OCI-LY1 (cell line): Measurements from ENCODE around the gene PTHLH.

Experiments
- H2AFZ ChIP-seq: fragments of 200-600 bp; sonication (generic), shearing (Covaris generic); 2 replicates; pipeline ENCODE4 v1.6.0; 2014; ENCODE audit warnings: antibody characterized with exemption, mild to moderate bottlenecking, low read length
- H3F3A ChIP-seq: fragments of 200-600 bp; sonication (generic), shearing (Covaris generic); 2 replicates; pipeline ENCODE4 v1.6.0; 2014; ENCODE audit warnings: mild to moderate bottlenecking, antibody characterized with exemption, low read length, moderate library complexity; ENCODE audit not compliant: insufficient read depth
- H3K27ac ChIP-seq: fragments of 200-600 bp; sonication (generic); 2 replicates; pipeline ENCODE4 v1.5.1; 2014; ENCODE audit warnings: low read length, mixed run types, mild to moderate bottlenecking, low read depth; ENCODE audit not compliant: poor library complexity, severe bottlenecking
- H3K27me3 ChIP-seq: fragments of 200-600 bp; sonication (generic); 2 replicates; pipeline ENCODE4 v1.6.0; 2014; ENCODE audit warnings: antibody characterized with exemption, mild to moderate bottlenecking, low read length, moderate library complexity; ENCODE audit not compliant: insufficient read depth
- H3K36me3 ChIP-seq: fragments of 200-600 bp; sonication (generic); 2 replicates; pipeline ENCODE4 v1.6.1; 2014; ENCODE audit warnings: mild to moderate bottlenecking, antibody characterized with exemption, low read length, moderate library complexity, mixed read lengths; ENCODE audit not compliant: insufficient read depth
- H3K4me1 ChIP-seq: fragments of 200-600 bp; sonication (generic); 2 replicates; pipeline ENCODE4 v1.5.1; 2014; ENCODE audit warnings: mild to moderate bottlenecking, low read length, moderate library complexity; ENCODE audit not compliant: insufficient read depth, severe bottlenecking
- H3K4me2 ChIP-seq: fragments of 200-600 bp; sonication (generic), shearing (Covaris generic); 2 replicates; pipeline ENCODE4 v1.6.1; 2014; ENCODE audit warnings: low read length
- H3K4me3 ChIP-seq: fragments of 200-600 bp; sonication (generic); 2 replicates; pipeline ENCODE4 v1.5.1; 2014; ENCODE audit warnings: low read length, low read depth, mild to moderate bottlenecking, mixed read lengths; ENCODE audit not compliant: poor library complexity, severe bottlenecking
- H3K79me2 ChIP-seq: fragments of 200-600 bp; shearing (Covaris generic); 2 replicates; pipeline ENCODE4 v1.6.1; 2016; ENCODE audit warnings: mixed run types, low read length, mixed read lengths; ENCODE audit not compliant: insufficient read depth
- H3K9ac ChIP-seq: fragments of 200-600 bp; sonication (generic), shearing (Covaris generic); 2 replicates; pipeline ENCODE4 v1.6.1; 2014; ENCODE audit warnings: mild to moderate bottlenecking, low read length, mixed read lengths
- H3K9me2 ChIP-seq: fragments of 200-600 bp; sonication (generic), shearing (Covaris generic); 2 replicates; pipeline ENCODE4 v1.6.1; 2014; ENCODE audit warnings: low read depth, mild to moderate bottlenecking, low read length, mixed read lengths
- H3K9me3 ChIP-seq: fragments of 200-600 bp; shearing (Covaris generic); 2 replicates; pipeline ENCODE4 v1.6.1; 2014; ENCODE audit warnings: low read length, mixed read lengths
- H4K20me1 ChIP-seq: fragments of 200-600 bp; sonication (generic), shearing (Covaris generic); 2 replicates; pipeline ENCODE4 v1.6.0; 2016; ENCODE audit warnings: mild to moderate bottlenecking, low read length; ENCODE audit not compliant: insufficient read depth
- EZH2 ChIP-seq: fragments of 200-600 bp; sonication (generic), shearing (Covaris generic); IDR thresholded peaks from 2 replicates; pipeline ENCODE4 v1.8.0; 2017; ENCODE audit warnings: borderline replicate concordance, mixed run types, mild to moderate bottlenecking, antibody characterized with exemption, low read length, moderate library complexity, mixed read lengths
- TF ChIP-seq, protein P1 (sequence below): fragments of 200-600 bp; sonication (generic), shearing (Covaris generic); IDR thresholded peaks from 2 replicates; pipeline ENCODE4 v1.5.1; 2017; ENCODE audit warnings: mild to moderate bottlenecking, antibody characterized with exemption, low read length, moderate library complexity, mixed read lengths

Gene PTHLH

DNA sequence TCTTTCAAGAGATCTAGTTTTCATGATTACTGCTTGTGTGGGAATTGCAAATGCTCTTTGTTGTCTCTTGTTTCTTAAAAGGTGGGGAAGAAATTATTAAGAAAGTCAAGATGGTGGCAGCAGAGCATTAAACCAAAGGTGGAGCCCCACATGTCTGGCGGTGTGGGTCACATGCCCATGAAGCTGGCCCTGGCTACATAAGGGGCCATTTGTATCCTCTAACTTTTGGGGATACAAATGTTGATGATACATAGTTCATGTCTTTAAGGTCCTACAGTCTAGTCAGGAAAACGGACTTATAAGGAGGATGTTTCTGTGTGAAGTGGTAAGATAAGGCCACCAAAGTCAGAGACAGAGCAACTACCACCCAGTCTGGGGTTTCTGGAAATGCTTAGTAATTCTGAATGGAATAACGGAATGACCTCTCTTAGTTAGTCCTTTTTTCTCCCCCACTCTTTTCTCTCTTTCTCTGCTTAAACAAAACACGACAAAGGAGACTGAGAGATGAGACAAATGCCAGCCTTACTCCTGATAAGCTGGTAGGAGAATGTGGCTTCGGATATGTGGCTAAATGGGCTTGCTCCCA, 39.9 kb upstream of the PTHLH start:
- TF ChIP-seq, protein P1, sequence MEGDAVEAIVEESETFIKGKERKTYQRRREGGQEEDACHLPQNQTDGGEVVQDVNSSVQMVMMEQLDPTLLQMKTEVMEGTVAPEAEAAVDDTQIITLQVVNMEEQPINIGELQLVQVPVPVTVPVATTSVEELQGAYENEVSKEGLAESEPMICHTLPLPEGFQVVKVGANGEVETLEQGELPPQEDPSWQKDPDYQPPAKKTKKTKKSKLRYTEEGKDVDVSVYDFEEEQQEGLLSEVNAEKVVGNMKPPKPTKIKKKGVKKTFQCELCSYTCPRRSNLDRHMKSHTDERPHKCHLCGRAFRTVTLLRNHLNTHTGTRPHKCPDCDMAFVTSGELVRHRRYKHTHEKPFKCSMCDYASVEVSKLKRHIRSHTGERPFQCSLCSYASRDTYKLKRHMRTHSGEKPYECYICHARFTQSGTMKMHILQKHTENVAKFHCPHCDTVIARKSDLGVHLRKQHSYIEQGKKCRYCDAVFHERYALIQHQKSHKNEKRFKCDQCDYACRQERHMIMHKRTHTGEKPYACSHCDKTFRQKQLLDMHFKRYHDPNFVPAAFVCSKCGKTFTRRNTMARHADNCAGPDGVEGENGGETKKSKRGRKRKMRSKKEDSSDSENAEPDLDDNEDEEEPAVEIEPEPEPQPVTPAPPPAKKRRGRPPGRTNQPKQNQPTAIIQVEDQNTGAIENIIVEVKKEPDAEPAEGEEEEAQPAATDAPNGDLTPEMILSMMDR = no peak
- TF ChIP-seq EZH2 = no peak
- Histone ChIP-seq H3K9me3 (no peaks in the 10 kb centered on the region; the same call in 1 of the 2 replicates), H3K27me3 (no peaks in the 10 kb centered on the region), H2AFZ (no peak overlapping the region), H3K9ac (no peak overlapping the region), H3K4me3 (no peak overlapping the region), H3K4me2 (no peak overlapping the region), H3F3A (no peaks in the 10 kb centered on the region), H4K20me1 (no peaks in the 10 kb centered on the region), H3K27ac (no peak overlapping the region), H3K79me2 (no peaks in the 10 kb centered on the region), H3K9me2 (no peaks in the 10 kb centered on the region), H3K36me3 (no peaks in the 10 kb centered on the region), H3K4me1 (no peaks in the 10 kb centered on the region)

DNA sequence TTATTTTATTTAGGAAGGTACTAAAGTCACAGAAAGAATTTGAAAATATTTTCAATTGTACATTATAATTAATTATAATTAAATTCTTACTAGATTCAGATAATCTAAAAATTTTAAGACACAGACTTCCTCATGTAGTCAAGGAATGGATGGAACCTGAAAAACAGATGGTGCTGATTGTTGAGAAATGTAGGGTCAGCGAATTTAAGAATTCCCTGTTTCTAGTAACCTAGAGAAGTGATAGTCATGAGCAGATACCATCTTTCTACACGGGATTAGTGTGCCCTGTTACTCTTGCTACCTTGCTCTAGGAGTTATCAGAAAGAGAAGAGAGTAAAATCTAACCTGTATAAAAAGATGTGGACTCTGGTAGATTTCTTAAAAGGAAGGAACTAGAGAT, 37.5 kb upstream of the PTHLH start:
- H3K4me1 ChIP-seq = no peaks in the 10 kb centered on the region
- no peak overlapping the region for H3K9ac ChIP-seq
- no peaks in the 10 kb centered on the region for H3K79me2 ChIP-seq
- no peak overlapping the region for H3K4me3 ChIP-seq
- no peak overlapping the region for H2AFZ ChIP-seq
- no peaks in the 10 kb centered on the region for H3F3A ChIP-seq
- no peak overlapping the region for H3K4me2 ChIP-seq
- no peaks in the 10 kb centered on the region for H3K9me2 ChIP-seq
- no peak overlapping the region for H3K27ac ChIP-seq
- TF ChIP-seq, protein P1 = no peak
- no peak for TF ChIP-seq EZH2
- H3K27me3 ChIP-seq = no peaks in the 10 kb centered on the region
- H3K9me3 ChIP-seq = no peaks in the 10 kb centered on the region; the same call in 1 of the 2 replicates
- H3K36me3 ChIP-seq = no peaks in the 10 kb centered on the region
- H4K20me1 ChIP-seq = no peaks in the 10 kb centered on the region

DNA sequence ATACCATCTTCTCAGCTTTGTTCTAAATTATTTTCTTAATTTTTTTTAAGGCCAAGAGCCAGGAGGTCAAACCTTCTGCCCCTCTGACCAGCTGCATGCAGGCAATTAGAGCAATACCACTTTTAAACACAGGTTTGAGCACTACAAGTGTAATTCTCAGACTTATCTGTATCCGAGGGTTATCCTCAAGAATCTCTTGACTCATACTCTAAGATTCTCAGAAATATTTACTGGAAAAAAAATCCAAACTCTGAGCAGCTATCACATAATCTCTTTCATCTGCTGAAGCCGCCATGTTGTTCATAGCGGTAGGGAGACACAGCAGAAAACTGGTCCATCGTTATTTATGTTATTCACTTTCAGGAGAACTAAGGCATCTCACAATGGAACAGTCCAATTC, 27.4 kb upstream of the PTHLH start:
- H3K27me3 ChIP-seq = no peaks in the 10 kb centered on the region
- no peaks in the 10 kb centered on the region for H3F3A ChIP-seq
- H3K9me3 ChIP-seq = no peaks in the 10 kb centered on the region
- no peaks in the 10 kb centered on the region for H3K9me2 ChIP-seq
- H2AFZ ChIP-seq = no peak overlapping the region
- no peaks in the 10 kb centered on the region for H3K36me3 ChIP-seq
- no peak overlapping the region for H3K9ac ChIP-seq
- TF ChIP-seq EZH2 = no peak
- H3K4me2 ChIP-seq = no peak overlapping the region
- H3K27ac ChIP-seq = no peak overlapping the region
- H3K4me3 ChIP-seq = no peak overlapping the region
- H4K20me1 ChIP-seq = no peaks in the 10 kb centered on the region
- no peaks in the 10 kb centered on the region for H3K79me2 ChIP-seq
- no peaks in the 10 kb centered on the region for H3K4me1 ChIP-seq

DNA sequence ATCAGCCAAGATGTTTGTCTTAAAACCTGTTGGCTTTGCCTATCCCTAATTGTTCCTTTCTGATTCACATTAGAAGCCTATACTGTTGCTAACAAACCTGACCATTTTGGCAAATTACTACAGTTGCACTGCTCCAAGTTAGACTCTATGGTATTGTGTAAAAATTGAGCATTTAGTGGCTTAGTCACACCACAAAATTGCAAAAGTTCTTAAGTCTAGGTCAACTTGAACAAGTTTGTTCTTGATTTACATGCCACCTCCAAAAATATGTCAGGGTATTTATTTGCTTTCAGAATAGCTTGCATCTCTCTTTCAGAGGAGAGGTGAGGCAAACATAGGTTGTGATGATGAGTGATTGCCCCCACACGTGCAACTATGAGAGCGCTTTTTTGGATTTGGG, 27.0 kb upstream of the PTHLH start:
- Histone ChIP-seq H3K9ac (no peak overlapping the region), H3K36me3 (no peaks in the 10 kb centered on the region), H3K27ac (no peak overlapping the region), H3F3A (no peaks in the 10 kb centered on the region), H3K9me2 (no peaks in the 10 kb centered on the region), H3K79me2 (no peaks in the 10 kb centered on the region), H3K27me3 (no peaks in the 10 kb centered on the region), H3K4me1 (no peaks in the 10 kb centered on the region), H2AFZ (no peak overlapping the region), H4K20me1 (no peaks in the 10 kb centered on the region), H3K9me3 (no peaks in the 10 kb centered on the region), H3K4me2 (no peak overlapping the region), H3K4me3 (no peak overlapping the region)
- TF ChIP-seq, protein P1 = no peak
